Occipital lobe (tissue), 2 donors: ENCODE data around the gene IQCH. TPM values are rescaled to one million over a fixed set of nuclear protein-coding genes. Genes with fewer than 3 reads are reported as not detected.

ENCODE experiments used
- DNase-seq: peaks from one replicate; lab custom pipeline; 2025; lab: John Stamatoyannopoulos, UW
- total RNA-seq: library from RNA; depleted of rRNA; stranded (reverse); fragments of >200 nt; gene quantifications from one replicate; pipeline ENCODE4 v1.2.3, GENCODE V29; 2014

Gene IQCH
- total RNA-seq, 1 donor from 2014 or later, result 2.8 TPM

DNA sequence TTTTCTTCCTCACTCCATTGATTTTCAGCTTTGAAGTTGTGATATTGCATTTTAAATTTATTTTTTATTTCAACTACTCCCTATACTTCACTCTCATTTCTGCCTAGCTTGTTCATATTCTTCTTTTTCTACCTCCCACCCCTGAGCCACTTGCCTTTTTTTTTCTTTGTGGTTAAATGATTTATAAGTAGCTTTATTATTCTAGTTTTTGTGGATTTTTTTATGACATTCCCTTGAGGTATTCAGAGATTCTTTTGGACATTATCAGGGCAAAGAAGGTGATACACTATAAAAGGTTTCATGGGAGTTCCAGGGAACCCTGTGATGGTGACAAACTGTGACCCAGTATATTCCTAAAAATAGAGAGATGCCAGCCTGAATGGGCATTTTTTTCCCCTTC, 269.6 kb downstream of the IQCH start:
- no peak for DNase-seq

DNA sequence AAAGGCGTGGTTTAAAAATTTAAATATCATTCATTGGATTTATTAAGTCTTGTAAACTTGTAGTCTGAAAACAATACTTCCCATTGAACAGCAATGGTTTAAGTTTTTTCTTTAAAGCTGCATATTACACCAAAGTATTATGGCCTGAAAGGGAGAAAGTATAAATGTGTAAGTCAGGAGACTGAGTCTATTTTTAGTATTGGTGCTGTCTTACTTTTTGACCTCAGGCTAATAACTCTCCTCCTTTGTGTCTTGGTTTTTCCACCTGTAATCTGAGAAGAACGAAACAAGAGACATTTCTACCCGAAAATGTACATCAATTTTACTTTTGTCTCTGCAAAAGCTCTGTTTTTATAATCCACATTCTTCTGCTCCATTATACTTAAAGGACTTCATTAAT, 273.9 kb downstream of the IQCH start:
- no peak for DNase-seq

DNA sequence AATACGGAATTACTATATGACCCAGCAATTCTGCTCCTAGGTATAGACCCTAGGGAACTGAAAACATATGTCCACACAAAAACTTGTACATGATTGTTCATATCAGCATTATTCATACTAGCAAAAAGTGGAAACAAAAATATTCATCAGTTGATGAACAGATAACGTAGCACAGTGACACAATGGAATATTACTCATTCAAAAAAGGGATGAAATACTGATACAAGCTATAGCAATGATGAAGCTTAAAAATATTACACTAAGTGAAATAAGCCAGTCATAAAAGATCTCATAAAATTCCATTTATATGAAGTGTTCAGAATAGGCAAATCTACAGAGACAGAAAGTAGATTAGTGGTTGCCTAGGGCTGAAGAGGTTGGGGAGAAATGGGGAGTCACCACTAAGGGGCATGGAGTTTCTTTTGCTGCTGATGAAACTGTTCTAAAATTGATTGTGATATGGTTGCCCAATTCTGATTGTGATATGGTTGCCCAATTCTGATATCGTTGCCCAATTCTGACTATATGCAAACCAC, 276.9 kb downstream of the IQCH start:
- no peak for DNase-seq

DNA sequence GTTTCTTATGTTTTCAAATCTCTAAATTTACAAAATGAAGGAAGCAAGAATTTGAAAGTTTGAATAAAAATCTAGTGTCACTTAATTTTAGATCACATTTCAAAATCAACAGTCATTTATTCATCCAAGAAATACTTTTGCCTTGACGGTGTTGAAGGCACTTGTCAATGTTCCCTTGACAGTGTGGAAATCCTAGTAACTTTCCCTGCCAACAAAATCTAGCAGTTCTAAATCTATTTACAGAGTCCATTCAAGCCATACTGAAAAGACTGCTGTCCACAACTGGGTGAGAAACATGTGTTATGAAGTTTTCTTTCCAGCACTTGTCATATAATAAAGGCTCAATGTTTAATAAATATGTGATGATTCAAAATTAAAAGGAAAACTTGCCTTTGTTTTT, 279.3 kb downstream of the IQCH start:
- DNase-seq, result no peak

DNA sequence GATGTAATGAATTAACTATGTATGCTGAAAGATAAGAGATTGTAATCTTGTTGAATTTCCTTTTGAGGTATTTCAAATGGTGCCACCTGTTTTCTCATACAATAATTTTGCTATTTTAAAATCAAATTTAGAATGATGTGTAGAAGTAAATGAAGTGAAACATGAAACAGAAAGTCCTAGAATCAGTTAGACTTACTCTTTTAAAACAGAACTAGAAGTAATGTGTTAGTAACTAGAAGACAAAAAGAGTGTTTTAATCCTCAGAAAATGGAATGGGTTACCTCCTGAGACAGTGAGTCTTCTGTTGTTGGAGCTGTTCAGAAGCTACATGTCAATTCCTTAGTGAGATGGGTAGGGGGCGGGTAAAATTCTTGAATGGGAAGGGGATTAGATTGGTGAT, 279.8 kb downstream of the IQCH start:
- DNase-seq, result no peak

DNA sequence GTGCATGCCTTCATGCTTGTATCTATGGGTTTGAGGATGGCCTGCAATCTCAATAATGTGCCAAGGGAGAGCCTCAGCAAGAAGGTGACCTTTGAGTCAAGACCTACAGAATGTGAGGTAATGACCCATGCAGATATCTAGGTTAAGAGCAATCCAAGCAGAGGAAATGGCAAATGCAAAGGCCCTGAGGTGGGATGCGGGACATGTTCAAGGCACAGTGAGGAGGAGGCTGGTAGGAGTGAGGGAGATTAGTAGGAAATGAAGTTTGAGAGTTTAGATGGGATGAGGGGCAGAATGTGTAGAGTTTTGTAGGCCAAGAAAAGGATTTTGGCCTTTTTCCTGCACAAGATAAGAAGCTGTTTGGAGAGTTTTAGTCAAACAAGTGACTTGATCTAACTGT, 283.2 kb downstream of the IQCH start:
- no peak for DNase-seq

DNA sequence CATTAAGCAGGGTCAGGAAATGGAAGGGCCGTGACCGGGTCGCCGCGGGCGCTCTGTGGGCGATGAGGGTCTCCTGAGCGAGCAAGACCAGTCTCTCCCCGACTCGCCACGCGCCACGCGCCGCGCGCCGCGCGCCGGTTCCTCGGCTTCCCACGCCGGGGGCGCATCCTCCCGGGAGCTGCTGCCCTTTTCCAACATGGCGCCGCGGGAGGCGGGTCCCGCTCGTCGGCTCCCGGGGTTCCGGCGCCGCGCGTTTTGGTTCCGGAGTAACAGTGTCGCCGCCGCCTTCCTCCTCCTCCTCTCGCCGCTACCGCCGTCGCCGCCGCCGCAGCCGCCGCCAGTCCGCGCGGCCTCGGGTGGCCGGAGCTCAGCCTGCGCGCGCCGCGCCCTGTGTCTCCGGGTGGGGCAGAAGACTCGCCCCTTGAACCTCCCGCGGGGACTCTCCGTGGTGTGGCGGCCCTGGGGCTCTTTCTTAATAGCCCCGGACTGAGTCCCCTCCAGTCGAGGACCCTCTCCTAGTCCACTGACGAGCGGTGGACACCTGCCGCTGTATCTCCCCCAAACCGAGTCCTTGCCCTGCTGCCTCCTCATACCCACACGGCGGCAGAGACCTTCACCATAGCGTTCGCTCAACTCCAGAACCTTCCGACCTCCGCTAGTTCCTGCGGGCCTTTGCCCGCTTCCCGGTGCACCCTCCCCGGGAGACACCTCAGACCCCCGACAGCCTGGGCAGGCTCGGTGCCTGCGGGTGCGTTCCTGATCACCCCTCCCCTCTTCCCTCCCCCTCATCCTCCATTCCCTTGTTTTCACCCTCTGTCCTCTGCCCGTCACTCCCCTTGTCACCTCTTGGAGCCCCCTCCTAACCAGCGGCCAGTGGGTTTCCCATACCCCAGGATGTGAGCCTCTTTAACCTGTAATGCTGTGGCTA, 288.1 kb downstream of the IQCH start, which contains the start of gene MAP2K5:
Gene MAP2K5 (plus strand): TSS at position 284 of the 928 bp plus-strand sequence. CDS start 633 bp downstream, at position 917.
- peak; percentile 83 for DNase-seq

DNA sequence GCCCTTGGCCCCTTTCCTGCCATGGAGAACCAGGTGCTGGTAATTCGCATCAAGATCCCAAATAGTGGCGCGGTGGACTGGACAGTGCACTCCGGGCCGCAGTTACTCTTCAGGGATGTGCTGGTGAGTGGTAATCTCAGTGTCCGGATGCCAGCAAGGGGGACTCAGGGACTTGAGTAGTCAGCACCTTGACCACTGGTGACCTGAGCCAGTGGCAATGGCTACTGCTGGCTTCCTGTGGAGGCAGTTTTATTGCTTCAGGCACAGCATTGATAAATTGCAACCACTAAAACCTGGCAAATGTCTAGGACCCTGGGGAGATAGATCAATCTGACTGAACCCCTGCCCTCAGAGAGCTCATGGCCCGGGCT, 288.7 kb downstream of the IQCH start:
- DNase-seq, result no peak

DNA sequence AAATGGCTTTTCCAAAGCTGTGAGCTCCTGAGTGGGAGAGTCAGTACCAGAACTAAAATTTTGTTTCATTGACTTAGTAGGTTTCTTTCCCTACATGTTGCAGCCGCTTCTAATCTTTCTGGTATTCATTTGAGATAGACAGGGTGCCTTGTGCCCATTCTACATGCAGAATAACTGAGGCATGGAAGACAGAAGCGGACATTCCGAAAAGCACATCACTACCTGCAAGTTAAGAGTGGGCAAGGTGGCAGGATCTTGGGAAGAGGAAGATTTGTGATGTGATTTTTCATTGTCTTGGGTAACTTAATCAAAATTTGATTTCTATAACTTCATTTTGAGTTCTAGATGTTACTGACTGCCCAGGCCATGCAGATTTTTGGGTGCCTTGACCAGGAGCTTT, 289.9 kb downstream of the IQCH start:
- DNase-seq, result no peak

DNA sequence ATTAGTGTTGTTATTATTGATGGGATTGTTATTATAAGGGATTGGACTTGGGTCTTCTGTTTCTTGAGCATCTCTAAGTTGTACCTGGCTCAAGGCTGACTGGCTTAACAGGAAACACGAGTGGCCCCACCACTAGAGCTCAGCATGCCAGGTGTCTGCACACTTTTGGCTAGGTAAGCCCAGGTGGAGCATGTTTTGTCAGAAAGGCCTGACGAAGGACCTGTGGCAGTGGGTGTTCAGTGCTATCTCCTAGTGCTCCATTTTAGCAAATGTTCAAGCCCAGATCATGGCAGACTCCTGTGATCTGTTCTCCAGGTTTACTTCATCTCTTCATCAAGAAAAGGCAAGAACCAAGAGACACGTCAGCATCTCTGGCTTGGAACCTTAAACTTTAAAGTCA, 291.3 kb downstream of the IQCH start:
- no peak for DNase-seq

DNA sequence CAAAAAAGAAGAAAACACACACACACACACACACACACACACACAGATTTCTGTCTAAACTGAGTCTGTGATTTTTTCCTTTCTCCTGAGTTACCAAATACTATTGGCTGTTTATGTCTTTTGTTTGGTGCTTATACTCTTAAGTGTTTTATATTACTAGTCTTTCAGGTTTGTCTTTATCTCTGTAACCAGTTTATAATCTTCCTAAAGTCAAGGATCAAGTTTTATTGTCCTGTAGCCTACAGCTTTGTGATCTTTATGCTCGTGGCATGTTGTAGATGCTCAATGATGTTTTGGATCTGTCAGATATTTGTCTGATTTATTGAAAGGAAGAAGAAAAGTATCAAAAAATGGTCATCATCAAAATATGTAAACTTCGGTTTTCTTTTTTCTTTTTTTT, 292.5 kb downstream of the IQCH start:
- no peak for DNase-seq

DNA sequence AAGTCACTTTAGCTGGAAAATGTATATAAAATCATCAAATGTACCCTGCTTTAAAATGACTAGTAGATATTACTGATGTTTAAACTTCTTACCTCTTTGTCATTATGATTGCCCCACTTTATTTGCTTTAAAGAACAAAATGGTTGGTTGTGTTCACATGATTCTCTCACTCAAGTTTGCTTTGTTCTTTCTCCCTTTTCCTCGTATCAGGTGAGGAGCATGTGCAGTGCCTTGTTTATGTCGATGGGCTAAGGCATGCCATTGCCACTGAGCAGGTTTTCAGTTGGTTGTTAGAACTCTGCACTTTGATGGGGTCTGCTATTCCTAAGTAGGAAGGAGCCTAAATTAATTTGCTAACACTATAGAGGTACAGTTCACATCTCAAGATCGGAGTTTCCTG, 293.2 kb downstream of the IQCH start:
- DNase-seq, result no peak

DNA sequence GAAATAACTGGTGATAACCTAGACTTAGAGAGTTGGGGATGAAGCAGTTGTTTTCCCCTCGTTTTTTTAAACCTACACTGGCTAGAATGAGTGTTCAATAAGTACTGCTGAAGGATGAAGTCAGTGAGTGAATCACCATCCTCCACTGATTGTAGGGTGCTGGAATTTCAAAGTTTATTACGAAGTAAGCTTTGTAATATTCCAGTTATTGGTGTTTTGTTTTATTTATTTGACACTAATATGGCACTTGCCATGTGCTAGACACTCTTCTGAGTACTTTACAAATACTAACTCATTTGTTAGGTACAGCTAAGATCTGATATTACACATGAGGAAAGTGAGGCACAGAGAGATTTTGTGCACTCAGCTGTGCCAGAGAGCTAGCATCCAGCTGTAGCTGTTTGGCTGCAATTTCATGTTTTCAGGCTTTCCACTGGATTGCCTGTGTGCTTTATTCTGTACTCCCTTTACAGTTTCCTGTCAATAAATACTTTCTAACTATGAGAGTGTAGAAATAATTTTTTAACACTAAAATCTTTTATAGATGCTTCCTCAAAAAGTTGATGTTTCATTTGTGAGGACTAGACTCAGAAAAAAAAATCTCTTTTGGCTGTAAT, 293.8 kb downstream of the IQCH start:
- DNase-seq, result no peak

DNA sequence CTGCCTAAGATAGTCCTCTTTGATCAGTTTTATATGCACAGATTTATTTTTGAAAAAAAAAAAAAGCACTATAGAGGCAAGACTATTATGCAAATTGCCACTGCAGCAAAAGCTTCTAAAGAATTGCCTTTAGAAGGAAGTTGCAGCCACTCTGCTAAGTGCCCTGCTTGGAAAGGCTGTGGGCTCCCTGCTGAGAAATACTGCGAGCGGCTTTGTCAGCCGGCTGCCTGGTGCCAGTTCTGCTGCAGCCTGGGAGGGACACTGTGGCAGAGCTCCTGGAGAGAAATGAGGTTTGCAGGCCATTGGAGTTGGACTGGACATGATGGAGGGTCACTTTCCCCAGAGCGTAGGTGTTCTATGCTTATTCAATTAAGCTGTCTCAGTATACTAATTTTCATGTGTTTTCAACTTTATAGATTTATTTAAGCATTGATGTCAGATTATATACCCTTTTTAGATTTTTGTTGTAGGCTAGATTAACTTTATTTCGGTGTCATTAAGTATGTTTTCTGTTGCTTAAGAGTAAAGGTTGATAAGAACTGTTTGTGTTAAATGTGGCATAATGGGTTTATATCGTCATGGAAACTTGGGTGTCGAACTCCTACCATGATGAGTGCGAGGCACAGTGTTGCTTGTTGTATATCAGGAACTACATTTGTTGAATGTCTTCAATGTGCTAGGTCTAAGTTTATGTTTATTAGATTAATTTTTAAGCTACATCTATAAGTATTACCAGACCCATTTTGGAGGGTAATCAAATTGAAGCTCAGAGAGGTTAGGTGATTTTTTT, 294.5 kb downstream of the IQCH start:
- peak; percentile 67 for DNase-seq

DNA sequence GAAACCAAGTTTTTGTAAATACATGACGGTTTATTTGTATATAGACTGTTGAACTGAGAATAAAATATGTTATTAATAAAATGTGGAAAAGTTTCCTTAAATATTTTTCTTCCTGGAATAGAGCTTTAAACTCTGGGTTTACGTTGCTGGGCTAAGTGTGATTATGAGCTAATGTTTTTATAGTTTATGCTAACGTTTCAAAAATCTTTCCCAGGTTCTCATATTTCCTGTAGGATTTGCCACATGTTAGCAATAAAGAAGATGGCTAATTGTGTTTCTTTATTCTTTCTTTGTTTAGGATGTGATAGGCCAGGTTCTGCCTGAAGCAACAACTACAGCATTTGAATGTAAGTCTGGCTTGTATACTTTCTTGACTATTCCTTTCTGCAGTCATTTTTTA, 295.1 kb downstream of the IQCH start:
- DNase-seq, result no peak

DNA sequence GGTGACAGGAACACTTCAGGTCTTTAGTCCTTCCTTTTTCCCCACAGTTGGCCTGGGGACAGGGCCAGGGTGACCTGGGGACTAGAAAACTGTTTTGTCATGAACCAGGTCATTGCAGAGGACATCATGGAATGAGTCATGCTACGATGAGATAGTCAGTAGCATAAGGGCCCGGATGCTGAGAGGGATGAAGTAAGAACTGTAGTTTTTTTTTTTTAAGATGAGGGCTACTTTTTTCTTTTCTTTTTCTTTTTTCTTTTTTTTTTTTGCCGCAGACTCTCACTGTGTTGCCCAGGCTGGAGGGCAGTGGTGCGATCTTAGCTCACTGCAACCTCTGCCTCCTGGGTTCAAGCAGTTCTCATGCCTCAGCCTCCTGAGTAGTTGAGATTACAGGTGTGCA, 295.9 kb downstream of the IQCH start:
- no peak for DNase-seq

DNA sequence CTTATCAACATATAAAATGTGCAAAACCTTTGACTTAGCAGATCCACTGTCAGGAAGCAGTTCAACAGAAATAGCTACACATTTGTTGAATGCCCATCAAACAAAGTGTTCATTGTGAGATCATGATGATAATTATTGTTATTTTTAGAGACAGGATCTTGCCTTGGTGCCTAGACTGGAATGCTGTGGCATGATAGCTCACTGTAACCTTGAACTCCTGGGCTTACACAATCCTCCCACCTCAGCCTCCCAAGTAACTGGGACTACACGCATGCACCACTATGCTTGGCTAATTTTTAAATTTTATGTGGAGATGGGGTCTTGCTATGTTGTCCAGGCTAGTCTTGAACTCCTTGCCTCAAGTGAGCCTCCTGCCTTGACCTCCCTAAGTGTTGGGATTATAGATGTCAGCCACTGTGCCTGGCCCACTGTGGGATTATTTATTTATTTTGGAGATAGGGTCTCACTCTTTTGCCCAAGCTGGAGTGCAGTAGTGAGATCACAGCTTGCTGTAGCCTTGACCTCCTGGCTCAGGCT, 296.7 kb downstream of the IQCH start:
- no peak for DNase-seq
